Ishikawa (cell line): ENCODE measurements around the gene FDXR.

ENCODE experiments used
- CEBPB ChIP-seq: IDR thresholded peaks from 2 replicates; pipeline ENCODE4 v1.6.1; 2012
- CREB1 ChIP-seq: IDR thresholded peaks from 2 replicates; pipeline ENCODE4 v1.6.1; 2012; ENCODE audit warnings: low read depth
- EGR1 ChIP-seq: IDR thresholded peaks from 2 replicates; pipeline ENCODE4 v1.6.1; 2012
- EP300 ChIP-seq: IDR thresholded peaks from 2 replicates; pipeline ENCODE4 v1.6.1; 2012; ENCODE audit warnings: borderline replicate concordance
- FOXM1 ChIP-seq: IDR thresholded peaks from 2 replicates; pipeline ENCODE4 v1.6.1; 2012; ENCODE audit warnings: low read depth, borderline replicate concordance
- NFIC ChIP-seq: IDR thresholded peaks from 2 replicates; pipeline ENCODE4 v1.6.1; 2012
- RAD21 ChIP-seq: IDR thresholded peaks from 2 replicates; pipeline ENCODE4 v1.6.1; 2012; ENCODE audit warnings: low read depth
- REST ChIP-seq: IDR thresholded peaks from 2 replicates; pipeline ENCODE4 v1.6.1; 2012; ENCODE audit warnings: low read depth, mild to moderate bottlenecking
- TAF1 ChIP-seq: IDR thresholded peaks from 2 replicates; pipeline ENCODE4 v1.6.1; 2012; ENCODE audit warnings: low read depth, mild to moderate bottlenecking
- TCF12 ChIP-seq: IDR thresholded peaks from 2 replicates; pipeline ENCODE4 v1.6.1; 2012; ENCODE audit warnings: low read depth
- TEAD4 ChIP-seq: IDR thresholded peaks from 2 replicates; pipeline ENCODE4 v1.6.1; 2012
- YY1 ChIP-seq: IDR thresholded peaks from 2 replicates; pipeline ENCODE4 v1.6.1; 2012; ENCODE audit warnings: low read depth
- ZBTB7A ChIP-seq: IDR thresholded peaks from 2 replicates; pipeline ENCODE4 v1.6.1; 2012; ENCODE audit warnings: low read depth
- TF ChIP-seq, protein P1 (sequence below): IDR thresholded peaks from 2 replicates; pipeline ENCODE4 v1.6.1; 2012
- TF ChIP-seq, protein P2 (sequence below): IDR thresholded peaks from 2 replicates; pipeline ENCODE4 v1.6.1; 2012

FDXR gene

GRCh38 chr17:74917430-74917829 is 44.6 kb upstream of the FDXR start:
- TF ChIP-seq, protein P1, sequence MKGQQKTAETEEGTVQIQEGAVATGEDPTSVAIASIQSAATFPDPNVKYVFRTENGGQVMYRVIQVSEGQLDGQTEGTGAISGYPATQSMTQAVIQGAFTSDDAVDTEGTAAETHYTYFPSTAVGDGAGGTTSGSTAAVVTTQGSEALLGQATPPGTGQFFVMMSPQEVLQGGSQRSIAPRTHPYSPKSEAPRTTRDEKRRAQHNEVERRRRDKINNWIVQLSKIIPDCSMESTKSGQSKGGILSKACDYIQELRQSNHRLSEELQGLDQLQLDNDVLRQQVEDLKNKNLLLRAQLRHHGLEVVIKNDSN: no peak
- TF ChIP-seq ZBTB7A (no peak), CREB1 (no peak), EP300 (no peak)

DNA sequence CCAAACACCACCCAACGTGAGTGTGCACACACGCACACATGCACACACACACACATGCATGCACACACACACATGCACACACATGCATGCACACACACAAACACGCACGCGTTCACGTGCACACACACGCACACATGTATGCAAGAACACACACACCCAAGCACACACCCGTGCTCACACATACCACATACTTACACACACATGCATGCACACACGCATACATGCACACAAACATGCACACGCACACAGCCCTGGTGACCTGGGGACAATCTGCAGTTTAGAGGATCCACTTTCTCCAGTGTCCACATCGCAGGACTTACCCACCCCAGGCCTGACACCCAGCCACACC is 44.0 kb upstream of the FDXR start:
- TF ChIP-seq TCF12: no peak

- no peak for TF ChIP-seq TEAD4
- no peak for TF ChIP-seq CEBPB
- no peak for TF ChIP-seq FOXM1
- TF ChIP-seq NFIC: no peak
- no peak for TF ChIP-seq YY1
- TF ChIP-seq EGR1: no peak
- TF ChIP-seq RAD21: no peak
- TF ChIP-seq, protein P1: no peak
- TF ChIP-seq, protein P2, sequence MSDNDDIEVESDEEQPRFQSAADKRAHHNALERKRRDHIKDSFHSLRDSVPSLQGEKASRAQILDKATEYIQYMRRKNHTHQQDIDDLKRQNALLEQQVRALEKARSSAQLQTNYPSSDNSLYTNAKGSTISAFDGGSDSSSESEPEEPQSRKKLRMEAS: no peak
- no peak for TF ChIP-seq TAF1
- no peak for TF ChIP-seq EP300
- TF ChIP-seq CREB1: no peak
- TF ChIP-seq REST: no peak
- TF ChIP-seq TCF12: no peak
- no peak for TF ChIP-seq ZBTB7A
Measured at GRCh38 chr17:74916136-74916850, 43.5 kb upstream of the FDXR start.

GRCh38 chr17:74907012-74907411 is 34.2 kb upstream of the FDXR start:
- TF ChIP-seq CEBPB (no peak), RAD21 (no peak), TCF12 (no peak), TAF1 (no peak), NFIC (no peak), CREB1 (no peak), REST (no peak), FOXM1 (no peak), ZBTB7A (no peak)
- TF ChIP-seq, protein P2: no peak

DNA sequence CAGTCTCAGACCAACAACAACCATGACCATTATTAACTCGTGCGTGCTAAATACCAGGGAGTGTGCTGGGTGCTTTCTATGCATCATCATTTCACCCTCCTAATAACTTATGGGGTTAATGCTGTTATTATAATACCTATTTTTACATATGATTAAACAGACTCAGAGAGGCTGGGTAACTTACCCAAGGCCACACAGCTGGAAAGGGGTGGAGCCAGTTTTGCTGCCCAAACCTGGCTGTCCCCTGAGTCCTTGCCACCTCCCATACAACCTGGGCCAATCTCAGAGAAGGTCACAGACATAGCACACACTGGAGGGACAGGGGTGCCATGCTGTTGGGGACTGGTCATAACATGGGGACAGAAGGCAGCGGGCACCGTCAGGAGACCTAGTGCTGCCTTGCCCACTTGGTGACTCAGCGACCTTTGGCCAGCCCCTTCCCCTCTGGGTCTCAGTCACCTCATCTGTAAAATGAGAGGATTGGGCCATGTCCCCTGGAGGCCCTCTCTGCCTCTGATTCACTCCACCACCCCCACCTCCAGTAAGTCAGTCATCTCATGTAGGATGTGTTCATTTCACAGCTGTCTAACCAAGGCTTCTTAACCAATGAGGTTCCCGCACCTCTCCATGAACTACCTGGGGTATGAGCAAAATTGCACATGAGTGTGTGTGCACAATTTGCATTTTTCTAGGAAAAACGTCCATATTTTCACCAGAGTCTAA is 32.1 kb upstream of the FDXR start:
- TF ChIP-seq ZBTB7A (no peak), RAD21 (no peak), EP300 (no peak)
- TF ChIP-seq, protein P2: no peak

DNA sequence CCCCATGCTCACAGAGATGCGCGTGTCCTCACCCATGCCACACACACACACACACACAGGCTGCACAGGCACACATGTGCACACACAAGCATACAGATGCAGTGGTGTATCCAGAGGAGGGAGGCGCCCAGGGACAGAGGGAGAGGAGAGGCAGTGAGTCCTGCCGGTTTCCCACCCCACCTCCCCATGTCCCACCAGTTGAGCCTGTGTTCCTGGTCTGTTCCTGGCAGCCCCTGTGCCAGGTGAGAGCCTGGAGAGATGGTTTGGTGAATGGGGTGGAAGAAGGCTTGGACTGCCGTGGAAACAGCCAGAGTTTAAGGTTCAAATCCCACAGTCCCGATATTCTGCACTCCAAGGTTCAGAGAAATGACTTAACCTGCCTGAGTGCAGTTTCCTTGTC is 30.9 kb upstream of the FDXR start:
- TF ChIP-seq, protein P1: no peak
- TF ChIP-seq, protein P2: no peak
- no peak for TF ChIP-seq TAF1
- no peak for TF ChIP-seq FOXM1
- no peak for TF ChIP-seq ZBTB7A
- no peak for TF ChIP-seq CREB1
- TF ChIP-seq REST: no peak
- TF ChIP-seq TCF12: no peak
- no peak for TF ChIP-seq YY1
- no peak for TF ChIP-seq EP300
- TF ChIP-seq RAD21: no peak
- TF ChIP-seq CEBPB: no peak
